Mucosa of gallbladder (tissue), 1 donor: ENCODE measurements around the gene IKBIP. TPM values are rescaled to one million over a fixed set of nuclear protein-coding genes. Genes with fewer than 3 reads are reported as not detected.
A peak's percentile ranks its signal among the peaks of the same experiment; 100 is the strongest.
"Not testable (repeated sequence)": the region's sequence is repeated elsewhere in the genome, so short reads cannot be mapped to it uniquely, and the experiment has no call there.

Source experiments
- DNase-seq: peaks from one replicate; pipeline ENCODE4 v3.0.0-alpha.2; 2020; ENCODE audit warnings: low spot score
- total RNA-seq: library from RNA; stranded (reverse); gene quantifications from one replicate; pipeline ENCODE4 v1.2.1, GENCODE V29; 2021
- donor health status: DM: no; HTN: no; CAD: no.

IKBIP gene, protein sequence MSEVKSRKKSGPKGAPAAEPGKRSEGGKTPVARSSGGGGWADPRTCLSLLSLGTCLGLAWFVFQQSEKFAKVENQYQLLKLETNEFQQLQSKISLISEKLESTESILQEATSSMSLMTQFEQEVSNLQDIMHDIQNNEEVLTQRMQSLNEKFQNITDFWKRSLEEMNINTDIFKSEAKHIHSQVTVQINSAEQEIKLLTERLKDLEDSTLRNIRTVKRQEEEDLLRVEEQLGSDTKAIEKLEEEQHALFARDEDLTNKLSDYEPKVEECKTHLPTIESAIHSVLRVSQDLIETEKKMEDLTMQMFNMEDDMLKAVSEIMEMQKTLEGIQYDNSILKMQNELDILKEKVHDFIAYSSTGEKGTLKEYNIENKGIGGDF
- total RNA-seq: 9.7 TPM

DNA sequence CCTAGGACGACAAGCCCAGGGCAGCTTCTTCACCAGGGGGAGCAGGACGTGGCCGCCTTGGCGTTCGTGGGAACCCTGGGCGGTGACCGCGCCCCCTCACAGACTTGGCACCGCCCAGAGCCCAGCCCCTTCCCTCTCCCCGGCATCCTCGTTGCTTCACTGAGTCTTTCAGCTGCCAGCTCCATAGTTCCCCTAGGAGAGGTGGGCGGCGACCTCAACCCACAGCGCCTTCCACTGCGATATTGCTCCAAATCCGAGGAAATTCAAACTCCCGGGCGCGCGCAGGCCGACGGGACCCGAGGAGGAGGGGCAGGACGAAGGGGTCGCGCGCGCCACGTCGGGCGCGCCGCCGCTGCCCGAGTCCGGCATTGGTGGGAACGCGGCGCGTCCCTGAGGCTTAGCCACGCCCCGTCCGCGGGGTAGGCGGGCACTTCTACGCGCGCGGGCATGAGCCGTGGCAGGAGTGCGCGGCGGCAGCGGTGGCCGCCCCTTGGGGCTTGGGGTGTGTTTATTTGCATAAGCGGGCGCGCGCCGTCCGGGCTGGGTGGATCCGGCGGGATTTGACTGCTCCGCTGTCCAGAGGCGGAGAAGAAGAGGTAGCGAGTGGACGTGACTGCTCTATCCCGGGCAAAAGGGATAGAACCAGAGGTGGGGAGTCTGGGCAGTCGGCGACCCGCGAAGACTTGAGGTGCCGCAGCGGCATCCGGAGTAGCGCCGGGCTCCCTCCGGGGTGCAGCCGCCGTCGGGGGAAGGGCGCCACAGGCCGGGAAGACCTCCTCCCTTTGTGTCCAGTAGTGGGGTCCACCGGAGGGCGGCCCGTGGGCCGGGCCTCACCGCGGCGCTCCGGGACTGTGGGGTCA, at the start of gene IKBIP, which contains the start of gene APAF1:
Gene IKBIP (minus strand): TSS at position 77 of the 860 bp plus-strand sequence. CDS start 87 bp downstream, outside the sequence.
Gene APAF1 (plus strand): TSS at position 579 of the 860 bp plus-strand sequence. CDS start 3,070 bp downstream, outside the sequence.
- DNase-seq: peak; percentile 98

DNA sequence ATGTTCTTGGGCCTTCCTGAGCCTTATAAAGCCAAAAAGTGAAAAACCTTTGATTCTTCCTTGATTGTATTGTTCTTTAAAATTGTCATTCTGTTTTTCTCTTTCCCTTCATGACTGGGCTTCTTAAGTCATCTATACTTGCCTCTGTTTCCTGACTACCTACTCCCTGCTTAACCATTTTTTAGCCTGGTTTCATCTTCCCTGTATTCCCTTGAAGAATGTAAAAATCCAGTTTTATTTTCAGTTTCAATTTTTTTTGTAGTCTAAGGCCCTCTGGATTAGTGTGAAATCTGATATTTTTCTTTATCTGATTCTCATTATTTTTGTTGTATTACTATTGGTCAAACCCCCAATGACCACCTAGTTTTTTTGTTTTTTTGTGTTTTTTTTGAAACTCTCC, 46.8 kb upstream of the IKBIP start:
- no peak for DNase-seq

DNA sequence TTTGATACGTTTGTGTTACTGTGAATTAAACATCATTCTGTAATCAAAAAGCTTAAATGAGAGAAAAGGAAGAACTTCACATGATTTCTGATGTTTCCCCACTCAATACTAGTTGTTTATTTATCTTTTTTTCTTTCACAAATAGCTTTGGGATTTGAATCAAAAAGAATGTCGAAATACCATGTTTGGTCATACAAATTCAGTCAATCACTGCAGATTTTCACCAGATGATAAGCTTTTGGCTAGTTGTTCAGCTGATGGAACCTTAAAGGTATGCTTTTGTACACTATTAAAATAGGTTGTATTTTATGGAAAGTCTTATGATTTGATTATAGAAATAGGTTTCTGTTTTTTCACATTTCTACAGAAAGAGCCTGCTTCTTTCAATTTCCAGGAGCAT, 42.0 kb upstream of the IKBIP start:
- DNase-seq: no peak

DNA sequence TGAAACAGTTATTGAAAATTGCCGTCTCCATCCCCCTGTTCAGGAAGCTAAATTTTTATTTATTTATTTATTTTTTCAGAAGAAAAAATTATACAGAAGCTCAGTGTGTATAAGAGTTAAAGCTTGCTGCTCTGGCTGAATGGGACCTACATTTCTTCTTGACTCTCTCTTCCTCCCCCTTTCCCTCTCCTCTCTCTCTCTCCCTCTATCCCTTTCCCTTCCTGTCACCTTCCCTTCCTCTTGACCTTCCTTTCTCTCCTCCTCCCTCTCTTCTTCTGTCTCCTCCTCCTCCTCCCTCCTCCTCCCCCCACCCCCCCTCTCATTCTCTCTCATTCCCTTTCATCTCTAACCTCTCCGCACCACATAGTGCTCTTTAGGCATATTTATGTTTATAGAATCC, 39.6 kb upstream of the IKBIP start:
- DNase-seq: no peak

DNA sequence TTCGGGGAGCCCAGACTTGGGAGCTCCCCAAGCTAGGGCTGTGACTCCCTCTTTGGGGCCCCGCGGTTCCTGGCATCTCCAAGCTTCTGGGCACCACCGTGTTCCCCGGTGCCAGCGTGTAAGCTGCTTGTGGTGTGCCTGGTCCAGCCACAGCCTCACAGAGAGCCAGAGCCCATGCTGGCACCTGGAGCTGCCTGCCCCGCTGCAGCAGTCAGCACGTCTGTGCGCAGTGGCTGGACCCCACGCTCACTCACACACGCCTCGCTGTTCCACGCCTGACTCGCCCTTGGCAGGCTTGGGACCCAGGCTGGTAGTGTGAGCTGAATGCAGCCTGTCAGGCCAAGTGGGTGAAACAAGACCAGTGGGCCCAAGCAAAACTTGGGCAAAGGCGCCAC, 35.0 kb upstream of the IKBIP start:
- DNase-seq: no peak

DNA sequence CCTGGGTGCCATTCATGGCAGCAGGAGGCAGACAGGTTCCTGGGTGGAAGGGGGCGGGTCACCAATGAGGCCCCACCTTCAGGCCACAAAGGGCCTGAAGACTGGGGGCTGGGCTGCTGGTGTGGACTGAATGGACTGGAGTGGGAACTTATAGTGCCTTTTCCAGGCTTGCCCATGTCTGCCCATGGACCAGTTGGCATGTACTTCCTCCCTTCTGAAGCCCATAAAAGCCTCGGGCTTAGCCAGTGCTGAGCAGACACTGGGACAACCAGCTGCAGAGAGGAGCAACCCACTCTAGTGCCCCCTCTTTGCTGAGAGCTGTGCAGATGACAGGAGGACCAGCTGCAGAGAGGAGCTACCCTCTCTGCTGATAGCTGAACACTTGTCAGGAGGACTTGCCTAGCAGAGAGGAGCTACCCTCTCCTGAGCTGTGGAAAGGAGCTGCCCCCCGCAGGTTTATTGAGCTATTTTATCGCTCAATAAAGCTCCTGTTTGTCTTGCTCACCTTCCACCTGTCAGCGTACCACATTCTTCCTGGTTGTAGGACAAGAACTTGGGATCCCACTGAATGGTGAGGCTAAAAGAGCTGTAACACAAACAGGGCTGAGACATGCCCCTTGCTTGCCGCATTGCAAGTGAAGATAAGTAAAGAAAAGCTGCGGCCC, 34.5 kb upstream of the IKBIP start:
- no peak for DNase-seq

DNA sequence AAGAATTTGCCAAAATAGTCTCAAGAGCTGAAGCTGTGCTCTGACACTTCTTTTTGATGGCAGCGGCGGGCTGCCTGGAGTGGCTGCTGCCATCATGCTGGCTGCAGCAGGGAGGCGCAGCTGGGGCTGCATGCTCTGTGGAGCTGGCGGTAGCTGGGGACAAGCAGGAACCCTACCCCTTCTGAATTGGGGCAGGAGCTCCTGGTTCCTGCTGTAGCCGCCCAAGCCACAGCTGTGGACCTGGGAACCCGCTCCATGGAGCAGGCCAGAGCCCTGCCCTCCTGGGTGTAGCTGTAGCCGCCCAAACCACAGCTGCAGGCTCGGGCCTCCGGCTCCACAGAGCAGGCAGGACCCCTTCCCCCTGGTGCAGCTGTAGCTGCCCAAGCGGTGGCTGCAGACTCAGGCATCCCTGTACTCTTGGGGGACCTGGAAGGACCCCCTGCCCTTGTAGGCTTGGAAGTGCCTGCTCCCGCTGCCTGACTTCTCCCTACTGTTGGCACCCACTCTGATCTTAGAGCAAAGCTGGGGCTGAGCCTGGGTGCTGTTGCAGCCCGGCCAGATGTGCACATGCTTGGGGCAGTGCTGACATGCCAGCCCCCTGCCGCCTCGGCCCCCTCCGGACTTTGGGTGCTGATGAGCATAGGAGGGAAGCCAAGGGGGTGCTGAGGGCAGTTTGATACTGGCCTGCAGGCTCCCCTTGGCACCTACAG, 33.8 kb upstream of the IKBIP start:
- DNase-seq: no peak

DNA sequence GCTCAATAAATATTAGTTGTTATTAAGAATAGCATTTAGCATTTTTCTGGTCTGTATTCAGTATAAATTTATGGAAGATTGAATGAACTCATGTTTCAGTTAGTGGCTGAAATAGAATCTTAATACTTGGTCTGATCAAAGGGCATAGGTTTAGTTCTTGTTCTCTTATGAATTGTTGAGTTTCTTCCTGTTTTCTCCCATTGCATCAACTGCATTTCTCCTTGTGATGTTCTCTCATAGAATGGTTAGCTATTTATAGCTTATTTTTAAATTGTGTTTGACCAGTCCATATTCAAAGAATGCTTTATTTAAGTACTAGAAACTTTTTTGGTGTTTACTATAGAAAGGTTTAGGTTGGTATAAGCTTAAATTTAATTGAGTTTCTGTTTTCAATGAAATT, 30.3 kb upstream of the IKBIP start:
- DNase-seq: no peak

DNA sequence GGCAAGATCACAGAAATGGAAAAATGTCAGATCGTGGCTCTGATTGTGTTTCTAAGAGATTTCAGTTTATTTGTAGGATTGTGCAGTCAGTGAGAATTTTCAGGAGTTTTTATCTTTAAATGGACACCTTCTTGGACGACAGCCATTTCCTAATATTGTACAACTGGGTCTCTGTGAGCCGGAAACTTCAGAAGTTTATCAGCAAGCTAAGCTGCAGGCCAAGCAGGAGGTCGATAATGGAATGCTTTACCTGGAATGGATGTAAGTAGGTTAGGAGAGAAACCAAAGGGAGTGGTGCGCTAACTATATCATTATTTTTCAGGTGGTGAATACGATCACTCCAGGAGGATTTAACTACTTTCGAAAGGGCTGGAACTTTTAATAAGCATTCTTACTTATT, 26.9 kb upstream of the IKBIP start:
- DNase-seq: peak; percentile 27

DNA sequence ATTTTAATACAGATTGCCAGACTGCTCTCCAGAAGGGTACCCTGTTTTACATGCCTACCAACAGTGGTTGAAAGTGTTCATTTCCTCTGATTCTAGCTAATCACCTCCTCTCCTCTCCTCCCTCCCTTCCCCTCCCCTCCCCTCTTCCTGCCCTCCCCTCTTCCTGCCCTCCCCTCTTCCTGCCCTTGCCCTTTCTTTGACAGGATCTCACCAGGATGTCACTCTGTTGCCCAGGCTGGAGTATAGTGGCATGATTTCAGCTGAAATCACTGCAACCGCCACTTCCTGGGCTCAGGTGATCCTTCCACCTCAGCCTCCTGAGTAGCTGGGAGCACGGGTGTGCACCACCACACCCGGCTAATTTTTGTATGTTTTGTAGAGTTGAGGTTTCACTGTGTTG, 25.2 kb upstream of the IKBIP start:
- DNase-seq: no peak

DNA sequence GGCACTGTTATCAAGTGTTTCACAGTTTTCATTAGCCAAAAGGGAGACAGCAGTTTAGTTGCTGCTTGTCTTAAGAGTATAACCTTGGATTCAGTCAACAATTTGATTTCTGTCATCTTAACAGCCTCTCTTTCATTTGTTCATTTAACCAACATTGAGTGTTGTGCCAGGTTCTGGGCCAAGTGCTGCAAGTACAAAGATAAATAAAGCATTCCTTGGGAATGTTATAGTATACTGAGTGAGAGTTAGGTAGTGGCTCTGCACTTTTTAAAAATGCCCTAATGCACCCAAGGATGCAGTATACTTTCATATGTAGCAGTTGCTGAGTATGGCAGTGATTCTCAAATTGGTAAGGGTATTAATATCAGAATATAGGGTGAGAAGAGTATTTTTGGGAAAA, 15.9 kb upstream of the IKBIP start:
- DNase-seq: no peak

DNA sequence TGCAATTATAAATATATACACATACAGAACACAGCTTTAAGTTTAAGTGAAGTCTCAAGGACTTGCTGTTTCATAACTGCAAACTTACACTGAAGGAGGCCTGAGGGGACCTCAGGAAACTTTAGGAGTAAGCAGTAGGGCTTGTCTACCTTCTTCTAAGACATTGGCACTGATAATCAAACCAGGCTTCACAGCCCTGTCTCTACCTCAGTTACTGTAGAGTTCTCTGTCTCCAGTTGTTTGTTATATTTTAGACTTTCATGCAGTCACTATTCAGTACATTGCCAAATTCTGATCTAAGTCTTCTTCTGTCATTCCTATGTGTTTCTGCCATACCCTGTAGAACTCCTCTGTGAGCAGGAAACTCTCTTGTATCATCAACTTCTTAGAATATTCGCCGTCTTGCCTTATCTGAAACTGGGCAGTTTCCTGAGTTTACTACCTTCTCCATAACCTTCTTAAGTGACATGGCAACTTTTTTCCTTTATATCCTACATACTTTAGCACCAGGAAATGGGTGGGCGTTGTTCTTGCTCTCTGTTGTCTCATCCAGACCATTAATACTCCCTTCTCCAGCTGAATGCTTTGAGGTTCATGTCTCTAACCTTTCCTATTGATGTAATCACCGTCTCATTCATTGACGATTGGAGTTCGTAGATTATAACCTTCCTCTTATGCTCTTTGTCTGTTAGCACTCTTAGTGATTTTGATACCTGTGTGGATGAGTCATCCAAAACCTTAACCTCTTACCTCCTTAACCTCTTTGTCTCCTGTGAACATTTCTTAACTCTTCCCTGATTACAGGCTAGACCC, 11.9 kb upstream of the IKBIP start:
- DNase-seq: no peak

DNA sequence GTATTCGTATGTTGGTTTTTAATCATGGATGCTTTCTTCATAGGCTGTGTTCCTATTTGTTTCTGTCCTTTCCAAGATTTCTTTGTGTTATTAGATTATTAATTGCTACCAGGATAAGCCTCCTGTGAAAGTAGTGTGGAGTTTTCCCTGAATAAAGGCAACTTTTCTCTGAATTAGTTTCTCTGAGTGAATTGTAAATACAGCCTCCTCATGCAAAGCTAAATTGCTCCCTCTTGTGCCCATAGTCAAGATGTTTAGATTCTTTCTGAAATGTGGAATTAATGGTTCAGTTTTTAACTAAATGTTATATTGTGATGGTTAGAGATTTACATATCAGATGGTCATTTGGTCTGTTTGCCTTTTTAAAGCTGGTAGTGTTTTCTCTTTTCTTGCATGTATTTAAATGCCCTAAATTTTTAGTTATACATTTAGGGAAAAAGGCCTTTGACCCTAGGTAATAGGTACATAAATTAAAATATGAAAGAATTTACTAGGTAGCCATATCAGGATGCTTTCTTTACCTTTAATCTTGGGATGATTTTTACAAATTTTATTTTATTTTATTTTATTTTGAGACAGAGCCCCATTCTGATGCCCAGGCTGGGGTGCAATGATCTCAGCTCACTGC, 9.4 kb upstream of the IKBIP start:
- DNase-seq: no peak

DNA sequence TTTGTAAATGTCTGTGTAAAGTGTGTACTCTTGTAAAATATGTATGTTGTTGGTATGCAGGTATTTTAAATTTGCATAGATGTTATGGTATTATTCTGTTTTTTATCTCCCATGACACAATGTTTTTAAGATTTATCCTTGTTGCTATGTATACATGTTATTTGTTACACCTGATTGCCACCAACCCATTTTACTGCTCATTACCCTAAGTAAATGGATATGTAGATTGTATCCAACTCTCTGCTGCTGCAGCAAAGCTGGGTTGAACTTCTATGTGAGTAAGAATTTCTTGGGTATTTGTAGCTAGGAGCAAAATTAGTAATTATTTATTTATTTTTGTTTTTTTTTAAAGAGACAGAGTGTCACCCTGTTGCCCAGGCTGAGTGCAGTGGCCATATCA, 6.7 kb upstream of the IKBIP start:
- DNase-seq: no peak

DNA sequence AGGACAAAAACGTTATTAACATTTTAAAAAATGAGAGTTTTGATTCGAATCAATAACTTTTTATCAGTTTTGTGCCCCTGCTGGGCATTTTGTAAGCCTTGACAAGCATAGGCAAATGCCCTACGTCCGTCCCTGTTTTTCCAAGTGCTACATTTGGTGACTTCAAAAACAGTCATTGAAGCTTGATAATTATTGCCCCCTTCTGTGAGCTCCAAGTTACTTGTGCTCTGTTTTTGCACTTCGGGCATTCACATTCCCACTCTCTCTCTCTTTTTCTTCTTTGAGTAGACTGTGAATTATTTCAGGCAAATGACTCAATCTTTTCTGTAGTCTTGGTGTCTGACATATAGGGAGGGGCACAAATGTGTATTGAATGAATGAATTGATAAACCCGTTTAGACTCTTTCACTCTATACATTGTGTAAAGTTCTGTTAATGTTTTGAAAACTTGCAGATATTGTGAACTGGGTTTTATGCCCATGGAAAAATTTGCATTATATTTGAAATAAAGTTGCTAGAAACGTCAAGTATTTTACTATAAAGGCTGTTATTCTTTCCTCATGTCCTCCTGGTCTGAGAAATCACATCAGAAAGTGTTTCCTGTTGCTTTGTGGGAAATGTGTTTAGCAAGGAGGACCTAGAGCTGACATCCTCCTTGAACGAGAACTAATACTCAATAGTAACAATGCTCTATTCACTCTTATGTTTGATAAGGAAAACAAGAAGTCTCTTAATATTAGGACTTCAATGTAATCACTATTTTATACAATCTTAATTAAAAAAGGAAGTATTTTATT, 1.9 kb upstream of the IKBIP start:
- DNase-seq: no peak

DNA sequence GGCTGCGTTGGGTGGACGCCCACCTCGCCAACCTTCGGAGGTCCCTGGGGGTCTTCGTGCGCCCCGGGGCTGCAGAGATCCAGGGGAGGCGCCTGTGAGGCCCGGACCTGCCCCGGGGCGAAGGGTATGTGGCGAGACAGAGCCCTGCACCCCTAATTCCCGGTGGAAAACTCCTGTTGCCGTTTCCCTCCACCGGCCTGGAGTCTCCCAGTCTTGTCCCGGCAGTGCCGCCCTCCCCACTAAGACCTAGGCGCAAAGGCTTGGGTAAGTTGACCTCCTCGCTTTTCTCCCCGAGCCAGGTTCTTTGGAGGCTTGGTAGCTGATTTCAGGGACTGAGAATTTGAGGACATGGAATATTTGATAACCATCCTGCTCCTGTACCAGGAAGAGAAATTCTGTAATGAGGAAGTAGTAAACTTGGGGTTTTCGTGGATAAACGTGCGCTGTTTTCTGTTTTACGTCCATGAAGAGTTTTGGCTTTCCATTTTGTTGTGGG, 1.0 kb upstream of the IKBIP start:
- peak; percentile 19 for DNase-seq

DNA sequence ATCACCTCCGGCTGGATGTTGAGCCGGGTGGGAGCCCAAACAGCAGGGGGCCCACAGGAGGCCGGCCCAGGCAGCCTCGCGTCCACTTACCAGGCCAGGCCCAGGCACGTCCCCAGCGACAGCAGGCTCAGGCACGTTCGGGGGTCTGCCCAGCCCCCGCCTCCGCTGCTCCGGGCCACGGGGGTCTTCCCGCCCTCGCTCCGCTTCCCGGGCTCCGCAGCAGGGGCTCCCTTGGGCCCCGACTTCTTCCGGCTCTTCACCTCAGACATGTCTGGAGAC, 216 bp downstream of the IKBIP start:
- DNase-seq: peak; percentile 13

DNA sequence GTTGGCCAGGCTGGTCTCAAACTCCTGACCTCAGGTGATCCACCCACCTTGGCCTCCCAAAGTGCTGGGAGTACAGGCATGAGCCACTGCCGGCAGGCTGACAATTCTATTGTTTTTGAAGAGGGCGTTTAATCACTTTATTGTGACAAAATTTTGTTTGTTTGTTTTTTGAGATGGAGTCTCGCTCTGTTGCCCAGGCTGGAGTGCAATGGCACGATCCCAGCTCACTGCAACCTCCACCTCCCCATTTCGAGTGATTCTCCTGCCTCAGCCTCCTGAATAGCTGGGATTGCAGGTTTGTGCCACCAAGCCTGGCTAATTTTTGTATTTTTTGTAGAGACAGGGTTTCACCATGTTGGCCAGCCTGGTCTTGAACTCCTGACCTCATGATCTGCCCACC, 1.8 kb downstream of the IKBIP start:
- DNase-seq: not testable (repeated sequence)

DNA sequence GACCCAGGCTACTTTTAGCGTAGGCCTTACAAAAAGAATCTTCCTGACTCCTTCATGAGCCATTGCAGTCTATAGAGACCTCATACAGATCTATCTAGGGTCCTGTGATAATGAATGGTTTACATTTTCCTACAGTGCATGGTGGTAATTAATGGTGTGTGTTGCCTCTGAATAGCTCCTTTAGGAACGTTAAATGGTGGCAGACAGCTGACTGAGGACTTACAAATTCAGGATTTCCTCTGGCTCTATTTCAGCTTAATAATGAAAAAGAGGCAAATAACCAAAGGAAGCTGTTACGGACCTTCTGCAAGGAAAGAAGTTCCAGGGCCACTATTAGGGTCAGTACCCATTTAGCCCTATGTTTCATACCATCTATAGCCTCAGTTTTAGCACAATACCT, 5.1 kb downstream of the IKBIP start:
- no peak for DNase-seq

DNA sequence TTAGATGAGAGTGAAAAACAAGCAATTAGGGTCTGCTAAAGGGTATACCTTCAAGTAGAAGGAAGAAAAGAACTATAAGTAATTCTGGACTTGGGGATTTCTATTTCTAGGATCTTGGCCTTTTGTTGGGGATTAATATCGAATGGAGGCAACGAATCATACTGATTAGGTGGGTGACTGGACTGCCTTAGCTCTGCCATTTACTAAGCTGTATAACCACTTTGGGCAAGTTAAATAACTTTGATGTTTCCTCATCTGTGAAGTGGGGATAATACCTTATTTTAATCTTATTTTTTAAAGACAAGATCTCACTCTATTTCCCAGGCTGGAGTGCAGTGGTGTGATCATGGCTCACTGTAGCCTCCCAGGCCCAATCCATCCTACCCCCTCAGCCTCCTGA, 6.6 kb downstream of the IKBIP start:
- DNase-seq: no peak
